Cardiac muscle cell (in vitro differentiated cells and primary cell): ENCODE measurements around the gene SHCBP1. TPM values are rescaled to one million over a fixed set of nuclear protein-coding genes. Genes with fewer than 3 reads are reported as not detected.

ENCODE experiments used
- DNase-seq, 2 donors: peaks; one replicate each; pipeline versions ENCODE4 v3.0.0 to v3.0.0-alpha.2; 2010 to 2017; ENCODE audit warnings: low read depth in 1 of 2, low spot score in 1 of 2
- H3K27ac ChIP-seq: fragments of 200-600 bp; sonication (generic); 2 replicates; pipeline ENCODE4 v1.5.1; 2016
- H3K27me3 ChIP-seq: fragments of 200-600 bp; sonication (generic); 2 replicates; pipeline ENCODE4 v1.6.0; 2016; ENCODE audit warnings: control low read depth
- H3K36me3 ChIP-seq: fragments of 200-600 bp; sonication (generic); 2 replicates; pipeline ENCODE4 v1.5.1; 2016; ENCODE audit warnings: control low read depth
- H3K4me1 ChIP-seq: fragments of 200-600 bp; sonication (generic); 2 replicates; pipeline ENCODE4 v1.8.1; 2017; ENCODE audit warnings: low read depth, mild to moderate bottlenecking, mixed run types
- H3K4me3 ChIP-seq: fragments of 200-600 bp; sonication (generic); 2 replicates; pipeline ENCODE4 v1.5.1; 2016; ENCODE audit warnings: mild to moderate bottlenecking
- H3K9me3 ChIP-seq: fragments of 200-600 bp; sonication (generic); 2 replicates; pipeline ENCODE4 v1.5.1; 2017; ENCODE audit warnings: low read depth, mild to moderate bottlenecking, control low read depth
- CTCF ChIP-seq: IDR thresholded peaks from 2 replicates; pipeline ENCODE4 v1.5.1; 2012; ENCODE audit warnings: low read depth, mild to moderate bottlenecking, low read length
- polyA plus RNA-seq: library from polyadenylated mRNA; unstranded; fragments of >200 nt; fragmentation: Nextera tagmentation; extraction: Ambion mirVana; gene quantifications from 2 replicates; pipeline ENCODE4 v1.2.1, GENCODE V29; 2016
- total RNA-seq: library from RNA; depleted of rRNA; stranded (reverse); fragments of >200 nt; gene quantifications from 2 replicates; pipeline ENCODE4 v1.2.3, GENCODE V29; 2016

Gene SHCBP1
- total and polyA plus RNA-seq, 2 experiments from 2014 or later = 4.4 to 4.7 TPM

- Histone ChIP-seq H3K36me3 (peaks cover 6% of the 10 kb centered on the region), H3K27me3 (no peaks in the 10 kb centered on the region), H3K4me3 (peak overlapping the region; percentile 59), H3K4me1 (no peaks in the 10 kb centered on the region), H3K9me3 (no peaks in the 10 kb centered on the region), H3K27ac (no peak overlapping the region)
- peak in 1 of 2 donors; percentile 36 for DNase-seq
- no peak for TF ChIP-seq CTCF
Measured at GRCh38 chr16:46620266-46621005, 743 bp downstream of the SHCBP1 start.

GRCh38 chr16:46618516-46618915 lies 2.7 kb downstream of the SHCBP1 start:
- no peaks in the 10 kb centered on the region for H3K9me3 ChIP-seq
- DNase-seq = no peak
- TF ChIP-seq CTCF = no peak
- H3K36me3 ChIP-seq = peaks cover 12% of the 10 kb centered on the region
- H3K27ac ChIP-seq = no peak overlapping the region
- H3K27me3 ChIP-seq = no peaks in the 10 kb centered on the region
- no peaks in the 10 kb centered on the region for H3K4me1 ChIP-seq
- no peak overlapping the region for H3K4me3 ChIP-seq

- H3K4me1 ChIP-seq = no peaks in the 10 kb centered on the region
- no peaks in the 10 kb centered on the region for H3K9me3 ChIP-seq
- H3K27ac ChIP-seq = no peak overlapping the region
- H3K4me3 ChIP-seq = no peak overlapping the region
- DNase-seq = no peak
- no peaks in the 10 kb centered on the region for H3K27me3 ChIP-seq
- TF ChIP-seq CTCF = no peak
- H3K36me3 ChIP-seq = peaks cover 12% of the 10 kb centered on the region
Measured at GRCh38 chr16:46614006-46614405, 7.2 kb downstream of the SHCBP1 start.

GRCh38 chr16:46613352-46613751 lies 7.8 kb downstream of the SHCBP1 start:
- H3K9me3 ChIP-seq = no peaks in the 10 kb centered on the region
- no peaks in the 10 kb centered on the region for H3K4me1 ChIP-seq
- no peak for DNase-seq
- no peak overlapping the region for H3K27ac ChIP-seq
- no peak for TF ChIP-seq CTCF
- H3K36me3 ChIP-seq = peaks cover 12% of the 10 kb centered on the region
- H3K4me3 ChIP-seq = no peak overlapping the region
- no peaks in the 10 kb centered on the region for H3K27me3 ChIP-seq

GRCh38 chr16:46612121-46612520 lies 9.1 kb downstream of the SHCBP1 start:
- H3K9me3 ChIP-seq = no peaks in the 10 kb centered on the region
- H3K4me1 ChIP-seq = no peaks in the 10 kb centered on the region
- no peak overlapping the region for H3K4me3 ChIP-seq
- no peaks in the 10 kb centered on the region for H3K27me3 ChIP-seq
- no peak for DNase-seq
- no peak overlapping the region for H3K27ac ChIP-seq
- H3K36me3 ChIP-seq = peaks cover 12% of the 10 kb centered on the region
- no peak for TF ChIP-seq CTCF
